Activated T-helper 2 cell treated with anti-CD3 and anti-CD28 coated beads, Interferon-gamma antibody, Interleukin-2, Interleukin-4, amounts not matched to agents 10 μg/mL and 5 μg/mL and 100 μg/mL, durations not matched to agents 14 hours and 24 hours and 36 hours (primary cell): ENCODE results near the gene CNNM4. TPM values are rescaled to one million over a fixed set of nuclear protein-coding genes. Genes with fewer than 3 reads are reported as not detected.

Source experiments
- DNase-seq: peaks from one replicate; pipeline ENCODE4 v3.0.0; 2021; ENCODE audit warnings: low spot score
- H3K27ac Mint-ChIP-seq: one replicate; pipeline ENCODE4 v1.8.0; 2021; ENCODE audit warnings: mixed read lengths
- H3K27me3 Mint-ChIP-seq: one replicate; pipeline ENCODE4 v1.8.0; 2021; ENCODE audit warnings: low read depth, mixed read lengths
- H3K36me3 Mint-ChIP-seq: one replicate; pipeline ENCODE4 v1.8.0; 2021; ENCODE audit warnings: low read depth, mixed read lengths
- H3K4me1 Mint-ChIP-seq: one replicate; pipeline ENCODE4 v1.8.0; 2021; ENCODE audit warnings: low read depth, mixed read lengths
- H3K4me3 Mint-ChIP-seq: one replicate; pipeline ENCODE4 v1.8.0; 2021; ENCODE audit warnings: low read depth, mild to moderate bottlenecking, moderate library complexity, mixed read lengths
- H3K9me3 Mint-ChIP-seq: one replicate; pipeline ENCODE4 v1.8.0; 2021; ENCODE audit warnings: mixed read lengths
- intact Hi-C: fragments of 100-400 bp; cut with micrococcal nuclease; formaldehyde crosslinking; loops from one replicate; pipeline ENCODE4 v1.15.1; 2023
- total RNA-seq: library from RNA; stranded (reverse); gene quantifications from 2 replicates; pipeline ENCODE4 v1.2.3, GENCODE V29; 2022

CNNM4 gene
- total RNA-seq, 1 donor from 2014 or later, result 10.1 TPM

DNA sequence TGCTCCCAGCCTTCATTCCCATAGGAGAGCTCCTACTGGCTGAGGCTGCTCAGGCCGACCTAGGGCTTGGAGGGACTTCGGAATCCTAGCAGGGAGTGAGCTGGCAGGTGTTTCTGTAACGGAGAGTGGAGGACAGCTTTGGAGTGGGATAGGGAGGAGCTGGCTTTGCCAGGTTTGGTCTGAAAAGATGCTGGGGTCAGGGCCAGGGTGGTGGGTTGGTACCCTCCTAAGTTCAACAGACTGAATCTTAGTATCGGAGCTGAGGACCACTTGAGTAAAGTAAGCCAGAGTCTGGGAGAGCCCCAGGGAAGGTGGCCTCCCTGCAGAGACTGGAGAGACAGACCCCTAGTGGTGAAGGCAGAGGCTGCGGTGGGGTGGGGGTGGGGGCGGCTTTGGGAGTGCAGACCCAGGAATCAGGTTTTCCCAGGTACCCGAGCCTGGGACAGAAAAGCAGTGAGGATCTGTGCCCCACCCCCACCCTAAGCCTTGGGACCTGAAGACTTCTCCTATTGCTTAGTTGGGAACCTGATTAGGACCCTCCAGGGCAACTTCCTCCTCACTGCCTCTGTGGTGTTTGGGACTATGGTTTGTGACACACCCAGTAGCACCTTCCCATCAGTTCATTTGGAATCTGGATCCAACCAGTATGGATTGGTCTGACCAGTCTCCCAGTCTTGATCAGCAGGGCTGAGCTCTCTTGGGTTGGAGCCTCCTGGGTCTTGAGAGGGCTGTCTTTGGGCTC, 3.0 kb downstream of the CNNM4 start:
- intact Hi-C loops, result loop anchor here (5.0 to 10.0 kb wide), 4 partner anchors 39 to 229 kb away; partner anchors contain the start of genes ARID5A and KANSL3
- H3K27me3 Mint-ChIP-seq, result no peaks in the 10 kb centered on the region
- peaks cover 54% of the 10 kb centered on the region for H3K4me1 Mint-ChIP-seq
- H3K9me3 Mint-ChIP-seq, result no peaks in the 10 kb centered on the region
- peak overlapping the region; percentile 80 for H3K4me3 Mint-ChIP-seq
- peaks cover 5% of the 10 kb centered on the region for H3K36me3 Mint-ChIP-seq
- no peak overlapping the region for H3K27ac Mint-ChIP-seq
- no peak for DNase-seq

- no peak for DNase-seq
- no peaks in the 10 kb centered on the region for H3K9me3 Mint-ChIP-seq
- no peak overlapping the region for H3K27ac Mint-ChIP-seq
- peaks cover 5% of the 10 kb centered on the region for H3K36me3 Mint-ChIP-seq
- intact Hi-C loops, result loop anchor here (5.0 to 10.0 kb wide), 4 partner anchors 38 to 229 kb away; partner anchors contain the start of genes ARID5A and KANSL3
- peaks cover 54% of the 10 kb centered on the region for H3K4me1 Mint-ChIP-seq
- H3K27me3 Mint-ChIP-seq, result no peaks in the 10 kb centered on the region
- peak overlapping the region; percentile 65 for H3K4me3 Mint-ChIP-seq
Measured at GRCh38 chr2:96764253-96764637, 3.5 kb downstream of the CNNM4 start.

DNA sequence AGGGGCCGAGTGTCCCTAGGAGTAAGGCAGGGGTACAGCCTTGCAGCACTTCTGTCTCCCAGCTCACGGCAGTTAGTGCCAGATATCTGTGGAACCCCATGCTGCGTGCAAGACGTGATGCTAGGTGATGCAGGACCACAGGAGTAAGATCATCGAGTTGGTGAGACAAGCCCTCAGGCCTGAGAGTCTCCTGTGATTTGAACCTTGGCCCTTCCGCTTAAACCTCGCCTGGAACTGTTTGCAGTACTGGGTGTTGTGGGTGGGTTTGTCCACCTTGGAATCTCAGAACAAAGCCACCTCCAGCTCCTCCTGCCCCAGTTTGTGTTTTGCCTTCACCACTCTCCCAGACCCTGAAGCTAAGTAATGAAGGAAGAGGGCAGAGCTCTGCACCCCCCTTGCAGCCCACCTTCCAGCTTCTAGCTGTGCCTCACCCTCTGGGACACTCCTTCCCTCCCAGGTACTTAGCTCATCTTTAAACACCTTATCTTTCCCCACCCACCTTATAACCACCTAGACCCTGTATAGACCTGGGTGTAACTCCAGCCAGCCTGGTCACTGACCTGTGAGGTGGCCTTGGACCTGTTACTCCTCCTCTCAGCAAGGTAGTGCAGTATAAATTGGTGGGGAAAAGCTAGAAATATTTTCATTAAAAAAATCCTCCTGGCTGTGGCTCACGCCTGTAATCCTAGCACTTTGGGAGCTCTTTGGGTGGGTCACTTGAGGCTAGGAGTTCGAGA, 6.6 kb downstream of the CNNM4 start:
- DNase-seq, result no peak
- intact Hi-C loops, result loop anchor here (10.0 kb wide), 1 partner anchor 233 kb away; the partner anchor contains the start of gene ARID5A
- H3K27ac Mint-ChIP-seq, result no peak overlapping the region
- H3K4me3 Mint-ChIP-seq, result no peak overlapping the region
- H3K36me3 Mint-ChIP-seq, result peaks cover 5% of the 10 kb centered on the region
- peaks cover 33% of the 10 kb centered on the region for H3K4me1 Mint-ChIP-seq
- H3K9me3 Mint-ChIP-seq, result no peaks in the 10 kb centered on the region
- H3K27me3 Mint-ChIP-seq, result no peaks in the 10 kb centered on the region

DNA sequence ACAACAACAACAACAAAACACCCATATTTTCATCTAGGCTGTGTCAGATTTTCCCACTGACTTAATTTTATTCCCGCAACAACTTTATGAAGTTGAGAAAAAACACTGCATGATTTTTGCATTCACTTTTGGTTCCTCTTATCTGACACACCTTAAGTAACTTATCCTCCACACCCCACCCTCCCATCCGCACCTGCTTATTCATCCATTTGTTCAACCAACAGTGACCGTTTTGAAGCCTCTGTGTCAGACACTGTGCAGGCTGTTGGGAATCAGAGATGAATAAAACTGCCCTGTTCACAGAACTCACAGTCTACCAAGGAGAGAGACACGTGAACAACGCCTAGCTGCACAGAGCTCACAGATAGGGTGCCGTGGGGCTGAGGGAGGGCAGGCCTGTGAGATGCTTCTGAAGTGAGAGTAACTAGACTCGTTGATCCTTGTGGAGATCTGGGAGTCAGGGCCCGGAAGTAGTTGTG, 7.4 kb downstream of the CNNM4 start:
- no peaks in the 10 kb centered on the region for H3K27me3 Mint-ChIP-seq
- DNase-seq, result no peak
- H3K4me3 Mint-ChIP-seq, result no peak overlapping the region
- no peaks in the 10 kb centered on the region for H3K9me3 Mint-ChIP-seq
- intact Hi-C loops, result loop anchor here (10.0 kb wide), 1 partner anchor 233 kb away; the partner anchor contains the start of gene ARID5A
- peaks cover 5% of the 10 kb centered on the region for H3K36me3 Mint-ChIP-seq
- no peak overlapping the region for H3K27ac Mint-ChIP-seq
- peaks cover 33% of the 10 kb centered on the region for H3K4me1 Mint-ChIP-seq

GRCh38 chr2:96769814-96770213, 9.1 kb downstream of the CNNM4 start:
- intact Hi-C loops, result loop anchor here (10.0 kb wide), 1 partner anchor 235 kb away; the partner anchor contains the start of gene ARID5A
- H3K36me3 Mint-ChIP-seq, result peaks cover 5% of the 10 kb centered on the region
- H3K27me3 Mint-ChIP-seq, result no peaks in the 10 kb centered on the region
- no peaks in the 10 kb centered on the region for H3K9me3 Mint-ChIP-seq
- H3K4me3 Mint-ChIP-seq, result no peak overlapping the region
- no peak for DNase-seq
- H3K27ac Mint-ChIP-seq, result no peak overlapping the region
- peaks cover 23% of the 10 kb centered on the region for H3K4me1 Mint-ChIP-seq

DNA sequence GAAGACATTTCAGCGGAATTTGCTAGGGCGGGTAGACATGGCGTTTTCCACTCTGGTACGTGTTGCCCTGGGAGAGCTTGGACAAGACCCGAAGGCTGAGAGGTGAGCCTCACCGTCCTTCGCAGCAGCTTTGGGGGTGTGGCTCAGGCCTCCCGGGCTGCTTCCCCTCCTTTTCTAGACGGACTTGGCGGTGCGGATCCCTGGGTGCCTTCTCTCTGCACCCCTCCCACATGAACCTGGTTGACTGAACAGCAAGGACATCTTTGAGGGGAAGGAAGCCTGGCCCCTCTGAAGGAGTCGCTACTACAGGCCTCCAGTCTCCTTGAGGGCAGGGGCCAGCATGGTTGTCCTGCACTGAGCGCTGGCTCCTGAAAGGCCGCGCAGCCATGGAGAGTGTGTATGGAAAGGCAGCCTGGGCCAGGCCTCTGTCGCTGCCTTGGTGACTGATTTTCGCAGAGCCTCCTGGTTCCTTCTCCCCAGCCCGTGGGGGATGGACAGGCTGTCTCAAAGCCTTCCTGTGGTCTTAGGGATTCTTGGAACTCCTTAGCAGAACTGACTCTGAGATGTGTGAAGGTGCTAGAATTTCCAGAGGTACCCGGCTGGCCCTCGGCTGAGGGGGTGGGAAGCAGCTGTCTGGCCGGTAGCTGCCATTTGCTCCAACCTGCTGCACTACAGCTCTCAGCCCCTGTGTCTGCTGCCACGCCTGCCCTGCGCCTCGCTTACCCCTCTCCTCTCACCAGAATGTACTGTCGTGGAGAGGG, 9.9 kb downstream of the CNNM4 start:
- Mint-ChIP-seq H3K36me3 (peaks cover 5% of the 10 kb centered on the region), H3K4me1 (peaks cover 26% of the 10 kb centered on the region), H3K4me3 (no peak overlapping the region), H3K9me3 (no peaks in the 10 kb centered on the region), H3K27ac (no peak overlapping the region), H3K27me3 (no peaks in the 10 kb centered on the region)
- DNase-seq, result no peak
- intact Hi-C loops, result no loop called here

DNA sequence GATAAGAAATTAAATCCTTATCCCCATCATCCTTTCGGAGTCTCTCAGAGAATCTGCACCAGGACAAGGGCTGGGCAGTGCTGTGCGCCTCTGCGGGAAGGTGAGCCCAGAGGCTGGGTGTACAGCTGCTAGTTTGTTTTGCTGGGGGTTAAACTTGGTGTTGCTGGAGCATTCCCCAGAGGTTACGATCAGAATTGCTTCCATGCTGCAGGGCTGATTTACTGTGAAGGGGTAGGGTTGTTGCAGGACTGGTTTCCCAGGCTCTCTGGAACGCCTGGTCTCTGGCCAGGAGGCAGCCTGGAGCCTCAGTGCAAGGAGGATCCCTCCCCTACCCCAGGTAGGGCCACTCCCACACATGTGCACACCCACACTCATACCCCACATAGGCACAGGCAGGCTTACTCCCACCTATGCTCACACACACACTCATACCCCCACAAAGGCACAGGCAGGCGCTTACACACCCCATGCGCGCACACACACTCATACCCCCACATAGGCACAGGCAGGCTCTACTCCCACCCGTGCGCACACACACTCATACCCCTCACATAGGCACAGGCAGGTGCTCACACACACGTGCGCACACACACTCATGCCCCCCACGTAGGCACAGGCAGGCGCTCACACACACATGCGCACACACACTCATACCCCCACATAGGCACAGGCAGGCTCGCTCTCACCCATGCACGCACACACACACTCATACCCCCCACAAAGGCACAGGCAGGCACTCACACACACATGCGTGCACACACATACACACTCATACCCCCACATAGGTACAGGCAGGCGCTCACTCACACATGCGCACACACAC, 11.3 kb downstream of the CNNM4 start:
- Mint-ChIP-seq H3K4me3 (no peak overlapping the region), H3K9me3 (no peaks in the 10 kb centered on the region), H3K4me1 (peaks cover 21% of the 10 kb centered on the region), H3K27me3 (no peaks in the 10 kb centered on the region), H3K27ac (no peak overlapping the region), H3K36me3 (no peaks in the 10 kb centered on the region)
- intact Hi-C loops, result no loop called here
- no peak for DNase-seq

DNA sequence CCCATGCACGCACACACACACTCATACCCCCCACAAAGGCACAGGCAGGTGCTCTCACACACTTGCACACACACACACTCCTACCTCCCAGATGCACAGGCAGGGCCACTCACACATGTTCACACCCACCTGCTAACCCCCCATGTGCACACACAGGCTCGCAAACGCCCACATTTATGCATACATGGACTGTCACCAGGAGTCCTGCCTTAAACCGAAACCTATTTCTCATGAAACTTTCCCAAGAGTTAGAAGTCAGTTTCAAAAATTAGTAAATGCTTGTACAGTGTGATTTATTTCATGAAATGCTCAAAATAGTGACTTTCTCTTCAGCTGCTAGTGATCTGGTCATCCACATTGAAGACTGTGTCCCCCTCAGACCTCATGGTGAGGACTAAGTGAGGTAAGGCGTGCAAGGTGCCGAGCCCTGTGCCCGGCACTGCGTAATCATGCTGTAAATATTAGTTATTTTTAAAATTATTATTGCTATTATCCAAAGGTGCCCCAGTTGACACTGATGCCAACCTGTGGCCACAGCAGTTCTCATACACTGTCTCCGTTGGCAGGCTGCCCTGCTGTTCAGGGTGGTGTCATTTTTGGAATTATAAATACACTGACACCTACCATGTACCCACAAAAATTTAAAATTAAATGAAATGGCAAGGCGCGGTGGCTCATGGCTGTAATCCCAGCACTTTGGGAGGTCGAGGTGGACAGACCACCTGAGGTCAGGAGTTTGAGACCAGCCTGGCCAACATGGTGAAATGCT, 12.4 kb downstream of the CNNM4 start:
- no peaks in the 10 kb centered on the region for H3K9me3 Mint-ChIP-seq
- no peak for DNase-seq
- intact Hi-C loops, result no loop called here
- no peaks in the 10 kb centered on the region for H3K36me3 Mint-ChIP-seq
- H3K27me3 Mint-ChIP-seq, result no peaks in the 10 kb centered on the region
- no peak overlapping the region for H3K4me3 Mint-ChIP-seq
- H3K4me1 Mint-ChIP-seq, result peaks cover 19% of the 10 kb centered on the region
- H3K27ac Mint-ChIP-seq, result peak overlapping the region; percentile 28

DNA sequence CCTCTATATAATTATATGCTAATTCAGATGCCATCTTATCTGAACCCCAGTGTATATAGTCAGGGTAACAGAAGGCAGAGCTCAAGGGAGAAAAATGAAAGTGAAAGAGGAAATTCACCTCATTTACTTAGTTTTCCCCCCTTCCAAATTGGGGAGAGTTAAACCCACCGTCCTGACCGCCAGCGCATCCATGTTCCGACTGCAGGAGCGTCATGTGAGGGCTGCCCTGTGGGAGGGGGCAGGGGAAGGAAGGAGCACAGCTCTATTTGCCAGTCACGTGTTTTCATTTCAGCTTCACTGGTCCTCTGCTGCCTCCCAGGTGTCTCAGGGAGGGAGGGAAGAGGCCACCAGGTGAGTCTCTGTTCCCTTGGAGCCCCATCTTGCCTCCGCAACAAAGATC, 13.2 kb downstream of the CNNM4 start:
- Mint-ChIP-seq H3K27me3 (no peaks in the 10 kb centered on the region), H3K4me3 (peak overlapping the region; percentile 63), H3K9me3 (no peaks in the 10 kb centered on the region), H3K36me3 (no peaks in the 10 kb centered on the region), H3K4me1 (peaks cover 16% of the 10 kb centered on the region), H3K27ac (peak overlapping the region; percentile 58)
- peak; percentile 45 for DNase-seq
- intact Hi-C loops, result no loop called here

DNA sequence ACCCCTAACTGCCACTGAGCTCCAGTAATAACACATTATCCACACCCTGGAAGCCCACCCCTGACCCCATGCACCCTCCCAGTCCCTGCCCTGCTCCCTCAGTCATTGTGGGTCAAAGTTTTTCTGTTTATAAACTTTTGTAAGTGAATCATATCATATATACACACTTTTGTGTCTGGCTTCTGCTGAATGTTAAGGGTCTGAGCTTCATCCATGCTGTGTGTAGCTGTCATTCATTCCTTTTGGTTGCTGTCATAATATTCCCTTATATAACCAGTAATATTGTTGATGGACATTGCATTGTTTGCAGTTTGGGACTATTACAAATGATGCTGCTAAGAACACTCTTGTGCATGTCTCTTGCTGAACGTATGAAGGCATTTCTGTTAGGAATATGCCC, 14.5 kb downstream of the CNNM4 start:
- intact Hi-C loops, result no loop called here
- H3K9me3 Mint-ChIP-seq, result no peaks in the 10 kb centered on the region
- peaks cover 16% of the 10 kb centered on the region for H3K4me1 Mint-ChIP-seq
- H3K27me3 Mint-ChIP-seq, result no peaks in the 10 kb centered on the region
- no peak overlapping the region for H3K27ac Mint-ChIP-seq
- no peaks in the 10 kb centered on the region for H3K36me3 Mint-ChIP-seq
- H3K4me3 Mint-ChIP-seq, result no peak overlapping the region
- DNase-seq, result no peak

DNA sequence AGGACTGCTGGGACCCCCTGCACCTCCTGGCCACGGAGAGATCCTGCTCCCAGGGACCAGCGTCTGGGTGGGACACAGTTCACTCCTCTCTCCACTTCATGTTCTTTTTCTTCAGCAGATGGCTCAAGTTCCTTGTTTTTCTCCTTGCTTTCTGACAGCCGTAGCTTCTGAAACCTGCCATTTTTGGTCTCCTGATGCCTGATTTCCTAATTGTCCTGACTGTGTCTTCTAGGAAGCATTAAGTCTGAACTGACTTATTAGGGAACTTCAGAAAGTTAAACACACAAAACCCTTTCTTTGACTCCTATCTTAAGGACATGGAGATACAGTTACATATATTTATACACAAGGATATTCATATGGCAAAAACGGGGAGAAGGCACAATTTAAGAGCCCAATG, 22.7 kb downstream of the CNNM4 start:
- no peaks in the 10 kb centered on the region for H3K27me3 Mint-ChIP-seq
- no peaks in the 10 kb centered on the region for H3K36me3 Mint-ChIP-seq
- no peaks in the 10 kb centered on the region for H3K9me3 Mint-ChIP-seq
- peaks cover 4% of the 10 kb centered on the region for H3K4me1 Mint-ChIP-seq
- intact Hi-C loops, result no loop called here
- DNase-seq, result no peak
- no peak overlapping the region for H3K27ac Mint-ChIP-seq
- no peak overlapping the region for H3K4me3 Mint-ChIP-seq
